ENCODE measurements around the gene PDXK. TPM values are rescaled to one million over a fixed set of nuclear protein-coding genes. Genes with fewer than 3 reads are reported as not detected.

Gene PDXK
- total and polyA plus RNA-seq, 2 donors (not counting 3 experiments of a cell fraction or from before 2014, with no cell fraction given), result 44.2 to 59.1 TPM

DNA sequence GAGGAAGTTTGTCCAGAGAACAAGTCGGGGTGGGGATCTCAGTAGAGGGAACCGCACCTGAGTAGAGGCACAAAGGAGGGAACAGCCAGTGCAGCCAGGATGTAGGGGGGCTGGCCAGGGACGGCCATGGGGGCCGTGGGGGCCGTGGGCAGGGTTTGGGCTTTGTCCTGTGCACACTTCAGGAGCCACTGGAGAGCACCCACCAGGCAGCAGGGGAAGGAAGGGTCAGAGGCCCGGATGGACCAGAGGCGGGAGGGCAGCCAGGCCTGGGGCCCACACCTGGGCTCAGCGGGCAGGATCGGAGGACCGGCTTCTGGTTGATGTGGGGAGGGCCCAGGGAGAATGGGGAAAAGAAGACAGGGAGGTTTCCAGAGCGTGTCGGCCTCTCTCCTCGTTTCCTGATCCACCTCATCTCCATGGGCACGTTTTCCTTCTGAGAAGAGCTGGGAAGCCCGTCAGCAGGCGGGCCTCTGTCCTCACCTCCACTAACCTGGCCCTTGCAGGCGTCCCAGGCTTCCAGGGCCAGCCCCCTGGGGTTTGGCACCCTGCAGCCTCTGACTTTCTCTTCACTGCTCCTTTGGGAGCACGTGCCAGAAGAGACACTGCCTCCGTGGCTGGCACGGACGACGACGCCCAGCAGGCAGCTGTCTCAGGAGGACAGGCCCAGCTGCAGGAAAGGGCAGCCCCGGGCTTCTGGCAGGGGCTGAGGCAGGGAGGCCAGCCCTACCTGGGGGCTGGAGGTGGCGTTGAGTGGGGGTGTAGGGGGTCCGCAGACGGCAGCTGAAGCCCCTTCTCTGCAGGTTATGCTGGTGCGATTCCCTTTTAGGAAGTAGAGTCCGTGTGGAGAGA lies 16.8 kb upstream of the PDXK start:
- Histone ChIP-seq H3K36me3 (ENCODE audit: control insufficient read depth in 2 of 2, extremely low read depth in 1 of 2, insufficient read depth in 2 of 2, low read length in 2 of 2) (no peaks in the 10 kb centered on the region), H3K4me2 (ENCODE audit: insufficient read depth, low read length) (no peak overlapping the region), H3K9me3 (replicated peaks; ENCODE audit: control insufficient read depth, insufficient read depth, low read length) (no peaks in the 10 kb centered on the region), H3K27me3 (ENCODE audit: control insufficient read depth in 2 of 2, insufficient read depth in 2 of 2, low read length in 2 of 2) (no peaks in the 10 kb centered on the region), H3K4me3 (replicated peaks in 1 of 3; ENCODE audit: insufficient read depth in 1 of 3, low read depth in 1 of 3, low read length in 3 of 3) (no peak overlapping the region), H3K79me2 (ENCODE audit: control insufficient read depth, insufficient read depth, low read length) (no peaks in the 10 kb centered on the region), H3K4me1 (ENCODE audit: control insufficient read depth, extremely low read depth, insufficient read depth, low read length) (no peaks in the 10 kb centered on the region), H3K9ac (replicated peaks; ENCODE audit: extremely low read depth, insufficient read depth, low read length) (no peak overlapping the region), H3K9me1 (replicated peaks; ENCODE audit: control insufficient read depth, extremely low read depth, insufficient read depth, low read length) (no peaks in the 10 kb centered on the region), H3K27ac (ENCODE audit: insufficient read depth, low read depth, low read length) (no peak overlapping the region), H4K20me1 (replicated peaks; ENCODE audit: control insufficient read depth, extremely low read depth, insufficient read depth, low read length) (no peaks in the 10 kb centered on the region), H2AFZ (ENCODE audit: low read depth, low read length) (no peak overlapping the region)
- intact Hi-C loops (cut with micrococcal nuclease) (no loop called here), dilution Hi-C loops (cut with MboI; ENCODE audit: extremely low pct_ligation_motif_present, low sequenced_read_pairs) (no loop called here)
- FAIRE-seq, result no peak
- TF ChIP-seq CTCF (IDR thresholded peaks at IDR 0.05; ENCODE audit: extremely low read depth in 1 of 2, insufficient read depth in 1 of 2, low read depth in 1 of 2, low read length in 2 of 2), result no peak
- TF ChIP-seq FOS (IDR thresholded peaks at IDR 0.05; ENCODE audit: borderline replicate concordance, insufficient read depth, low read length), result no peak
- no peak for TF ChIP-seq MAX (IDR thresholded peaks at IDR 0.05; ENCODE audit: insufficient read depth, insufficient read length)
- TF ChIP-seq POLR2AphosphoS5 (IDR thresholded peaks at IDR 0.05; ENCODE audit: insufficient read depth, low read depth, low read length), result no peak
- no peak for TF ChIP-seq POLR2A (IDR thresholded peaks at IDR 0.05; ENCODE audit: low read depth, low read length)
- no peak for TF ChIP-seq EZH2 (IDR thresholded peaks at IDR 0.05; ENCODE audit: borderline replicate concordance, low read depth, low read length, severe bottlenecking)
- TF ChIP-seq GATA2 (IDR thresholded peaks at IDR 0.05; ENCODE audit: insufficient read depth, insufficient read length, low read depth, low read length), result no peak
- no peak for TF ChIP-seq MYC (IDR thresholded peaks at IDR 0.05; ENCODE audit: low read depth, low read length)
- TF ChIP-seq JUN (IDR thresholded peaks at IDR 0.05; ENCODE audit: borderline replicate concordance, insufficient read depth, insufficient read length, low read depth), result no peak
- ChIA-PET POLR2A (no interaction called here), CTCF (interaction anchor here (1.9 kb wide), 1 partner anchor 27 kb away, joined by 6 read pairs; no protein-coding TSS in a partner anchor)
- DNase-seq (ENCODE audit: low read depth, low spot score), result no peak
- no TSS peak for BruUV-seq (replicated peaks)

Data from endothelial cell of umbilical vein (primary cell).